Gastroesophageal sphincter (tissue), 4 donors: ENCODE data around the gene ARID1B. TPM values are rescaled to one million over a fixed set of nuclear protein-coding genes. Genes with fewer than 3 reads are reported as not detected.

Source experiments
- ATAC-seq: fragments of 150-250 bp; one replicate; pipeline ENCODE4 v1.9.1; 2016; ENCODE audit warnings: mild to moderate bottlenecking, moderate library complexity
- H3K27ac ChIP-seq, 4 donors: fragments of 200-600 bp; sonication (generic) in 3 of 4; 1 replicate in 3 of 4; 2 replicates in 1 of 4; pipeline ENCODE4 v1.5.1; 2016 to 2019
- H3K27me3 ChIP-seq: fragments of 200-600 bp; sonication (generic); one replicate; pipeline ENCODE4 v1.5.1; 2019
- H3K36me3 ChIP-seq, 2 donors: fragments of 200-600 bp; sonication (generic); one replicate each; pipeline ENCODE4 v1.5.1; 2019; ENCODE audit warnings: control low read depth in 1 of 2
- H3K4me1 ChIP-seq, 3 donors: fragments of 200-600 bp; sonication (generic); 1 replicate in 2 of 3; 2 replicates in 1 of 3; pipeline ENCODE4 v1.5.1; 2016 to 2019; ENCODE audit warnings: control low read depth in 2 of 3
- H3K4me3 ChIP-seq, 2 donors: fragments of 200-600 bp; sonication (generic); one replicate each; pipeline ENCODE4 v1.5.1; 2019; ENCODE audit warnings: mild to moderate bottlenecking in 1 of 2, moderate library complexity in 1 of 2
- H3K9me3 ChIP-seq, 3 donors: fragments of 200-600 bp; sonication (generic); one replicate each; pipeline ENCODE4 v1.5.1; 2017 to 2019; ENCODE audit warnings: control low read depth in 2 of 3
- CTCF ChIP-seq, 4 experiments: fragments of 200-600 bp in 2 of 4; fragments of 450-650 bp in 2 of 4; sonication (generic) in 1 of 4; IDR thresholded peaks; one replicate each; pipeline ENCODE4 v1.5.1; 2017 to 2019; ENCODE audit warnings: antibody characterized with exemption in 4 of 4, mild to moderate bottlenecking in 2 of 4, moderate library complexity in 2 of 4
- EP300 ChIP-seq: sonication (generic); formaldehyde crosslinking; IDR thresholded peaks from one replicate; pipeline ENCODE4 v1.6.1; 2017; ENCODE audit warnings: antibody characterized with exemption, mild to moderate bottlenecking
- POLR2A ChIP-seq, 2 donors: fragments of 450-650 bp; IDR thresholded peaks; one replicate each; pipeline ENCODE4 v1.6.1; 2017; ENCODE audit warnings: antibody characterized with exemption in 2 of 2, mild to moderate bottlenecking in 2 of 2, moderate library complexity in 1 of 2
- POLR2AphosphoS5 ChIP-seq: sonication (generic); formaldehyde crosslinking; IDR thresholded peaks from one replicate; pipeline ENCODE4 v1.6.1; 2017; ENCODE audit warnings: antibody characterized with exemption
- WGBS, 2 donors: methylation state at CpG; one replicate each; pipeline ENCODE4 v1.1.5; 2018; ENCODE audit warnings: low coverage in 1 of 2; 5-methylcytosine and 5-hydroxymethylcytosine counted together
- total RNA-seq, 4 donors: library from RNA; depleted of rRNA; stranded (reverse); fragments of >200 nt; gene quantifications; one replicate each; pipeline ENCODE4 v1.1.0, GENCODE V29; 2016

ARID1B gene
- total RNA-seq, 4 donors from 2014 or later, result 40.0 to 106 (median 79.7) TPM

DNA sequence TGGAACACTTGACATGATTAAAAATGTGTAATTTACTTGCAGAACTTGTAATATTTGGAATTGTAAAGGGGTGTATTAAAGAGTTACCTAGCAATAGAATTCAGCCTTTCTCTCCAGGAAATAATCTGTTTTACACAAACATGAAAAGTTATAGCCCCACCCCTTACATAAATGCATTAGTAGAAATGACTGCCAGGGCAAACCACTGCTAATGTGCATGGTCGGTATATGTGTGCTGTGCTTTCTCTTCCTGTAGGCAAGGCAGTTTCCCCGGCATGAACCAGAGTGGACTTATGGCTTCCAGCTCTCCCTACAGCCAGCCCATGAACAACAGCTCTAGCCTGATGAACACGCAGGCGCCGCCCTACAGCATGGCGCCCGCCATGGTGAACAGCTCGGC lies 389.6 kb downstream of the ARID1B start:
- Histone ChIP-seq H3K4me1 (peaks cover 0 to 21% (median 0%) of the 10 kb centered on the region in 3 donors), H3K4me3 (no peak overlapping the region)

DNA sequence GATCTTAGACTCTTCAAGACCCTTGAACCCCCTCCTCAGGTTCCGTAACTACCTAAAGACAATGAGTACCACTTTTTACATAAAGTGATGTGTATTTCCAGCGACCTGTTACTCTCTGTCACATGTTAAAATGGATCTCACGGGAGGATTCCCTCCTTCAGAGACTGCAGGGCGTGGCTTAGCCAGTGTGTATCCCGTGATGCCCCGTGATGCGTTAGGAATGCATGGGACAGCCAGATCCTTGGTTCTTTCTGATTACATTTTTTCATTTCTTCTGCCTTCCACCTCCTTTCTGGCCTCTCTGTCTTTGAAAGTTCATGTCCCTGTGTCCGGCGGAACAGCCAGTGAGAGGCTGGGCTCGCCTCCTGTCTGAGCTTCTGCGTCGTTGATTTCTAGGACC lies 390.7 kb downstream of the ARID1B start:
- WGBS, 2 donors, result 91 to 95% methylated on average over 10 to 12 of the region's 12 CpGs
- peaks cover 0 to 30% (median 0%) of the 10 kb centered on the region in 3 donors for H3K4me1 ChIP-seq

More for the DNA sequence above, 389.6 kb downstream of the ARID1B start:
- TF ChIP-seq EP300 (no peak), POLR2A (IDR thresholded peaks at IDR 0.05) (no peak), CTCF (IDR thresholded peaks at IDR 0.05) (no peak), POLR2AphosphoS5 (no peak)
- H3K9me3 ChIP-seq, result no peaks in the 10 kb centered on the region
- ATAC-seq, result no peak
- H3K36me3 ChIP-seq, result peaks cover 0 to 26% of the 10 kb centered on the region in 2 donors
- whole genome bisulfite sequencing, 2 donors, result 97% methylated on average over 8 of the region's 8 CpGs; no CpG with 5 or more reads in 1 of the 2 donors
- H3K27ac ChIP-seq, result no peak overlapping the region
- no peaks in the 10 kb centered on the region for H3K27me3 ChIP-seq

DNA sequence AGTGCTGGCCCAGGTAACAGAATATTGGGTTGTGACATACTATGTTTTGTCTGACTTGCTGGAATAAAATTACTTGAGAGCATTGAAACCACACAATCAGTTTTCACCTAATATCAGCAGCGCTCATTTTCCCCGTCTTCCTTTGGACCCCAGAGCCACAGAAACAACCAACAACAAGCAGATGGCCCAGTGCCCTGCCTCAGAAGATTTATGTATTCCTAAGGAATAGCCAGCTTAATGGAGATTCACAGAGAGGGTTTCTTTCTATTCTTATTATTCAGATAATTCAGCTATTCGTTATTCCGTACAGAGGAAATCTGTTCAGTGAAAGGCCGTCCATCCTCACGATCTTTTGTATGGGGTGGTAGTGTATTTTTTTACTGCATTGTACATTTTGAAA lies 391.3 kb downstream of the ARID1B start:
- peaks cover 0 to 31% (median 0%) of the 10 kb centered on the region in 3 donors for H3K4me1 ChIP-seq
- 96 to 98% methylated on average over 6 of the region's 6 CpGs for WGBS, 2 donors
- no peaks in the 10 kb centered on the region for H3K9me3 ChIP-seq
- no peaks in the 10 kb centered on the region for H3K27me3 ChIP-seq
- TF ChIP-seq POLR2A (IDR thresholded peaks at IDR 0.05) (no peak), POLR2AphosphoS5 (no peak)
- no peak overlapping the region for H3K4me3 ChIP-seq
- H3K36me3 ChIP-seq, result peaks cover 0 to 24% of the 10 kb centered on the region in 2 donors
- ATAC-seq, result no peak
- H3K27ac ChIP-seq, result peak overlapping the region in 1 of 4 donors; percentile 54

More for the DNA sequence above, 390.7 kb downstream of the ARID1B start:
- H3K27ac ChIP-seq, result no peak overlapping the region
- H3K9me3 ChIP-seq, result no peaks in the 10 kb centered on the region
- ATAC-seq, result no peak
- TF ChIP-seq CTCF (IDR thresholded peaks at IDR 0.05) (no peak), POLR2A (IDR thresholded peaks at IDR 0.05) (no peak), EP300 (no peak), POLR2AphosphoS5 (no peak)
- H3K4me3 ChIP-seq, result no peak overlapping the region
- H3K27me3 ChIP-seq, result no peaks in the 10 kb centered on the region
- peaks cover 0 to 26% of the 10 kb centered on the region in 2 donors for H3K36me3 ChIP-seq

DNA sequence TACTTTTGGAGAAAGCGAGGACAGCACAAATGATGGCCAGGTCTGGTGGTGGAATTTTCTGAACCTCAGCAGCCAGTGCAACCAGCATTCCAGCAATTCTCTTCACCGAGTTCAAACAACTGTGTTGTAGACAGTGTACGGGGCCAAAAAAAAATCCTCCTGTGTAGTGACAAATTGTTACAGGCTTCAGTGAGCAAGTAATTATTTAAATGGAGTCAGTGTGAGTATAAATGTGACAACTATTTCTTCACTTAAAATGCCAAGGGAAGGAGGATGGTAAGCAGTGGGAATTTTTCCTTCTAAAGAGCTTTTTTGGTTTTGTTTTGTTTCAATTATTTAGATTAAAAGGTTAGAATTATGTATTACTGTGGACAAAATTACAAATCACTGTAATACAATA lies 392.0 kb downstream of the ARID1B start:
- Histone ChIP-seq H3K27ac (peak overlapping the region in 3 of 4 donors; percentile 11 to 58 (median 54)), H3K36me3 (peaks cover 0 to 25% of the 10 kb centered on the region in 2 donors), H3K4me1 (peaks cover 0 to 31% (median 0%) of the 10 kb centered on the region in 3 donors), H3K9me3 (no peaks in the 10 kb centered on the region), H3K27me3 (no peaks in the 10 kb centered on the region), H3K4me3 (no peak overlapping the region)
- WGBS, 2 donors, result 11 to 45% methylated on average over 2 to 3 of the region's 3 CpGs
- peak; percentile 48 for ATAC-seq
- TF ChIP-seq POLR2AphosphoS5, result no peak
- no peak for TF ChIP-seq CTCF (IDR thresholded peaks at IDR 0.05)
- TF ChIP-seq POLR2A (IDR thresholded peaks at IDR 0.05), result no peak
- TF ChIP-seq EP300, result no peak

DNA sequence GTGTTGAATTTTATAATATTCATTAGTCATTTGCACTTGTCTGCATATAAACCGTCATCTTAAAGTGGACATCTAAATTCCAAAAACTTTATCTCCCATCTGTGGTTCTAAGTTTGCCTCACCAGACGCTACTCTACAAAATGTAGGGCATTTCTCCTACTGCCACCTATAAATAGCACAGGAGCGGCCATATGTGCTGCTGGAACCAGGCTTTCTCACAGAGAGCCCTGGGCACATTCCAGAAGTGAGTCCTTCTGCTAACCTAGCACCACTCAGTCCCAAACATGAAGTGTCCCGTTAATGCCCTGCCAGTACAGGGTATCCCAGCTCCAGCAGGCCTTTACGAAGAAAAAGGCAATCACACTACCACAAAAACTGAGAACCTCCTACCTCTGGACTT lies 392.5 kb downstream of the ARID1B start:
- no peak for ATAC-seq
- H3K9me3 ChIP-seq, result no peaks in the 10 kb centered on the region
- H3K36me3 ChIP-seq, result peaks cover 0 to 26% of the 10 kb centered on the region in 2 donors
- H3K4me1 ChIP-seq, result peaks cover 0 to 31% (median 0%) of the 10 kb centered on the region in 3 donors
- 34 to 62% methylated on average over 3 to 5 of the region's 5 CpGs for WGBS, 2 donors
- TF ChIP-seq CTCF (IDR thresholded peaks at IDR 0.05) (no peak), POLR2A (IDR thresholded peaks at IDR 0.05) (no peak), POLR2AphosphoS5 (no peak), EP300 (no peak)
- no peak overlapping the region for H3K4me3 ChIP-seq
- H3K27me3 ChIP-seq, result no peaks in the 10 kb centered on the region
- H3K27ac ChIP-seq, result peak overlapping the region in 3 of 4 donors; percentile 11 to 58 (median 54)
